Peyer's patch (tissue), 4 donors: ENCODE data around the gene BAZ2A. TPM values are rescaled to one million over a fixed set of nuclear protein-coding genes. Genes with fewer than 3 reads are reported as not detected.

Source experiments
- DNase-seq, 3 donors: peaks; one replicate each; pipeline ENCODE4 v3.0.0-alpha.2; 2017 to 2019
- H3K27ac ChIP-seq, 4 donors: fragments of 200-600 bp; sonication (generic); one replicate each; pipeline ENCODE4 v1.5.1; 2016 to 2019
- H3K27me3 ChIP-seq, 2 donors: fragments of 200-600 bp; sonication (generic); one replicate each; pipeline ENCODE4 v1.5.1; 2019
- H3K36me3 ChIP-seq, 3 donors: fragments of 200-600 bp; sonication (generic); one replicate each; pipeline ENCODE4 v1.5.1; 2016 to 2019
- H3K4me1 ChIP-seq, 4 donors: fragments of 200-600 bp; sonication (generic); one replicate each; pipeline ENCODE4 v1.5.1; 2016 to 2019
- H3K4me3 ChIP-seq, 4 donors: fragments of 200-600 bp; sonication (generic); 1 replicate in 3 of 4; 2 replicates in 1 of 4; pipeline ENCODE4 v1.5.1; 2016 to 2019; ENCODE audit warnings: mild to moderate bottlenecking in 1 of 4
- H3K9me3 ChIP-seq, 4 donors: fragments of 200-600 bp; sonication (generic); one replicate each; pipeline ENCODE4 v1.5.1; 2016 to 2019; ENCODE audit warnings: mild to moderate bottlenecking in 1 of 4
- CTCF ChIP-seq, 6 experiments: fragments of 450-650 bp in 4 of 6; fragments of 200-600 bp in 2 of 6; sonication (generic) in 1 of 6; IDR thresholded peaks; one replicate each; pipeline ENCODE4 v1.5.1; 2017 to 2019; ENCODE audit warnings: antibody characterized with exemption in 6 of 6, mild to moderate bottlenecking in 3 of 6, moderate library complexity in 1 of 6
- POLR2A ChIP-seq, 2 donors: fragments of 450-650 bp; IDR thresholded peaks; one replicate each; pipeline ENCODE4 v1.5.1; 2017; ENCODE audit warnings: antibody characterized with exemption in 2 of 2, mild to moderate bottlenecking in 2 of 2, moderate library complexity in 2 of 2
- small RNA-seq, 2 donors: library from RNA; depleted of rRNA; stranded (forward); fragments of <200 nt; gene quantifications; one replicate each; pipeline ENCODE3, GENCODE V24; 2016
- total RNA-seq, 4 donors: library from RNA; depleted of rRNA; stranded (reverse); fragments of >200 nt; gene quantifications; one replicate each; pipeline ENCODE4 v1.1.0, GENCODE V29; 2016

BAZ2A gene
- total RNA-seq, 4 donors from 2014 or later, result 98.2 to 259 (median 141) TPM

GRCh38 chr12:56551070-56551469 is 79.1 kb downstream of the BAZ2A start:
- Histone ChIP-seq H3K9me3 (no peaks in the 10 kb centered on the region), H3K4me3 (no peak overlapping the region), H3K27me3 (no peaks in the 10 kb centered on the region), H3K4me1 (no peaks in the 10 kb centered on the region), H3K36me3 (no peaks in the 10 kb centered on the region), H3K27ac (no peak overlapping the region)
- TF ChIP-seq CTCF (IDR thresholded peaks at IDR 0.05) (no peak), POLR2A (IDR thresholded peaks at IDR 0.05) (no peak)
- no peak for DNase-seq

- H3K4me3 ChIP-seq, result no peak overlapping the region
- H3K9me3 ChIP-seq, result no peaks in the 10 kb centered on the region
- no peak for DNase-seq
- H3K36me3 ChIP-seq, result no peaks in the 10 kb centered on the region
- no peaks in the 10 kb centered on the region for H3K27me3 ChIP-seq
- H3K27ac ChIP-seq, result no peak overlapping the region
- no peaks in the 10 kb centered on the region for H3K4me1 ChIP-seq
- no peak for TF ChIP-seq CTCF (IDR thresholded peaks at IDR 0.05)
- TF ChIP-seq POLR2A (IDR thresholded peaks at IDR 0.05), result no peak
These were observed 83.4 kb downstream of the BAZ2A start for GRCh38 chr12:56546680-56547079.

Small RNA genes lying within 50 kb of the gene (small RNA-seq; reads per million reads assigned to genes)
- 0 reads per million in 2 donors for gene RN7SL809P
- 0 reads per million in 2 donors for gene RNU6-343P
- 27,902 to 32,638 reads per million in 2 donors for gene SNORD59A

Other genes with a start within 250 kb of the BAZ2A start
- 10 to 100 TPM in 1 of 4 donors, 1 to 10 TPM in 3; 4.8 to 47.0 (median 6.0) TPM for gene TIMELESS, start 180.9 kb downstream of the BAZ2A start, total RNA-seq
- gene MIP, start 175.7 kb downstream of the BAZ2A start, total RNA-seq, result not detected
- 1 to 10 TPM; 1.7 to 5.1 (median 3.7) TPM for gene SPRYD4, start 161.7 kb downstream of the BAZ2A start, total RNA-seq
- 1 to 10 TPM; 1.5 to 6.6 (median 2.6) TPM for gene GLS2, start 142.2 kb downstream of the BAZ2A start, total RNA-seq
- 10 to 100 TPM; 10.7 to 22.3 (median 12.5) TPM for gene RBMS2, start 108.5 kb downstream of the BAZ2A start, total RNA-seq
- 100 to 1,000 TPM; 333 to 768 (median 688) TPM for gene ATP5F1B, start 15.7 kb upstream of the BAZ2A start, total RNA-seq
- gene PTGES3, start 58.0 kb upstream of the BAZ2A start, total RNA-seq, result 10 to 100 TPM; 50.6 to 95.7 (median 67.3) TPM
- gene NACA, start 95.0 kb upstream of the BAZ2A start, total RNA-seq, result 100 to 1,000 TPM; 313 to 793 (median 416) TPM
- 10 to 100 TPM in 1 of 4 donors, 1 to 10 TPM in 3; 3.4 to 38.0 (median 5.7) TPM for gene PRIM1, start 122.0 kb upstream of the BAZ2A start, total RNA-seq
- 1 to 10 TPM in 1 of 4 donors, not detected in 3; 2.5 TPM for gene HSD17B6, start 133.0 kb upstream of the BAZ2A start, total RNA-seq